ENCODE results near the gene MEPE.

The MEPE gene

DNA sequence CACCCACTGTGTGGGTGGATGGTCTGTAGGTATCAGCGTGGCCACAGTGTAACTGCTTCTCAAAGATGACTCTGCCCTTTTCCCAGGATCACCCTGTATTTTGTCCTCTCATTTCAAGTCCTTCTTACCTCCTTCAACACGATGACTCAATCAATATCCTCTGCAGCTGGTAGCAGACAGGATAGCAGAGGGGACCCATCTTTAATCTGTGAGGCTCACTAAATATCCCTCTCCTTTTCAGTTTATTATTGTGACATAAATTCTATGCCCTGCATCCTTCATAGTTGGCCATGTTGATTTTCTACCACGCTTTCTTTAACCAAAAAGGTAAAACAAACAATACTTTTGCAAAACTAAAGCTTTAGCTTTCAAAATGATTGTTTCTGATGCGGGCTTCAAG, 9.6 kb upstream of the MEPE start:
- no peaks in the 10 kb centered on the region for H3K9me2 ChIP-seq (ENCODE audit: low read depth, low read length)
- no peaks in the 10 kb centered on the region for H3K79me2 ChIP-seq (ENCODE audit: insufficient read depth, low read length)
- H3K4me3 ChIP-seq (ENCODE audit: low read depth, low read length, poor library complexity, severe bottlenecking) = no peak overlapping the region
- no peak overlapping the region for H3K27ac ChIP-seq (ENCODE audit: low read depth, low read length, poor library complexity, severe bottlenecking)
- no peaks in the 10 kb centered on the region for H3F3A ChIP-seq (ENCODE audit: insufficient read depth, low read length)
- no peak overlapping the region for H3K4me2 ChIP-seq (ENCODE audit: low read length)
- no peaks in the 10 kb centered on the region for H4K20me1 ChIP-seq (ENCODE audit: insufficient read depth, low read length)
- TF ChIP-seq, protein P1, sequence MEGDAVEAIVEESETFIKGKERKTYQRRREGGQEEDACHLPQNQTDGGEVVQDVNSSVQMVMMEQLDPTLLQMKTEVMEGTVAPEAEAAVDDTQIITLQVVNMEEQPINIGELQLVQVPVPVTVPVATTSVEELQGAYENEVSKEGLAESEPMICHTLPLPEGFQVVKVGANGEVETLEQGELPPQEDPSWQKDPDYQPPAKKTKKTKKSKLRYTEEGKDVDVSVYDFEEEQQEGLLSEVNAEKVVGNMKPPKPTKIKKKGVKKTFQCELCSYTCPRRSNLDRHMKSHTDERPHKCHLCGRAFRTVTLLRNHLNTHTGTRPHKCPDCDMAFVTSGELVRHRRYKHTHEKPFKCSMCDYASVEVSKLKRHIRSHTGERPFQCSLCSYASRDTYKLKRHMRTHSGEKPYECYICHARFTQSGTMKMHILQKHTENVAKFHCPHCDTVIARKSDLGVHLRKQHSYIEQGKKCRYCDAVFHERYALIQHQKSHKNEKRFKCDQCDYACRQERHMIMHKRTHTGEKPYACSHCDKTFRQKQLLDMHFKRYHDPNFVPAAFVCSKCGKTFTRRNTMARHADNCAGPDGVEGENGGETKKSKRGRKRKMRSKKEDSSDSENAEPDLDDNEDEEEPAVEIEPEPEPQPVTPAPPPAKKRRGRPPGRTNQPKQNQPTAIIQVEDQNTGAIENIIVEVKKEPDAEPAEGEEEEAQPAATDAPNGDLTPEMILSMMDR (IDR thresholded peaks at IDR 0.05; ENCODE audit: low read length) = no peak
- TF ChIP-seq EZH2 (IDR thresholded peaks at IDR 0.05; ENCODE audit: borderline replicate concordance, low read length) = no peak
- no peaks in the 10 kb centered on the region for H3K9me3 ChIP-seq (ENCODE audit: low read length)
- no peaks in the 10 kb centered on the region for H3K4me1 ChIP-seq (ENCODE audit: insufficient read depth, low read length, severe bottlenecking)
- H2AFZ ChIP-seq (ENCODE audit: low read length) = no peak overlapping the region
- H3K36me3 ChIP-seq (ENCODE audit: insufficient read depth, low read length) = no peaks in the 10 kb centered on the region
- no peak overlapping the region for H3K9ac ChIP-seq (ENCODE audit: low read length)
- no peaks in the 10 kb centered on the region for H3K27me3 ChIP-seq (ENCODE audit: insufficient read depth, low read length)

DNA sequence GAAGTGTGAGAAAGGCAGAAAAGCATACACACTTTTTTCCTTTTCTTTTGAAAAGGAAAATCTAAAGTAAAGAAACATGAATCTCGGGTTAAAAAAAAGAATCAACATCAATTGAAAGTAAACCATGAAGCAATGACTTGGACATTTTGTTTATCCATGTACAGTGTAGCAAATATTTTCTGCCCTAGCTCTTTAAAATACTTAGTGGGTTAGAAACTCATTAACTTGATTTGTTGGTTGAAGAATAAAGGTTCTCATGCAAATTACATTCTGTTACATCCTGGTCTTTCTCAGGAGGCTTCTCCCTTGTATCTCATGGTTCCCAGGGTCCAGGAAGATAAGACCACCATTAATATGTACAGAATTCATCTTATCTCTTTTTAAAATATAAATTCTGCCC, 9.0 kb upstream of the MEPE start:
- Histone ChIP-seq H3K27ac (ENCODE audit: low read depth, low read length, poor library complexity, severe bottlenecking) (no peak overlapping the region), H3K9me3 (ENCODE audit: low read length) (no peaks in the 10 kb centered on the region), H3K79me2 (ENCODE audit: insufficient read depth, low read length) (no peaks in the 10 kb centered on the region), H3K27me3 (ENCODE audit: insufficient read depth, low read length) (no peaks in the 10 kb centered on the region), H3K9me2 (ENCODE audit: low read depth, low read length) (no peaks in the 10 kb centered on the region), H2AFZ (ENCODE audit: low read length) (no peak overlapping the region), H3K4me2 (ENCODE audit: low read length) (no peak overlapping the region), H3K9ac (ENCODE audit: low read length) (no peak overlapping the region), H3K36me3 (ENCODE audit: insufficient read depth, low read length) (no peaks in the 10 kb centered on the region), H4K20me1 (ENCODE audit: insufficient read depth, low read length) (no peaks in the 10 kb centered on the region), H3K4me3 (ENCODE audit: low read depth, low read length, poor library complexity, severe bottlenecking) (no peak overlapping the region), H3F3A (ENCODE audit: insufficient read depth, low read length) (no peaks in the 10 kb centered on the region), H3K4me1 (ENCODE audit: insufficient read depth, low read length, severe bottlenecking) (no peaks in the 10 kb centered on the region)
- TF ChIP-seq, protein P1 (IDR thresholded peaks at IDR 0.05; ENCODE audit: low read length) = no peak
- TF ChIP-seq EZH2 (IDR thresholded peaks at IDR 0.05; ENCODE audit: borderline replicate concordance, low read length) = no peak

DNA sequence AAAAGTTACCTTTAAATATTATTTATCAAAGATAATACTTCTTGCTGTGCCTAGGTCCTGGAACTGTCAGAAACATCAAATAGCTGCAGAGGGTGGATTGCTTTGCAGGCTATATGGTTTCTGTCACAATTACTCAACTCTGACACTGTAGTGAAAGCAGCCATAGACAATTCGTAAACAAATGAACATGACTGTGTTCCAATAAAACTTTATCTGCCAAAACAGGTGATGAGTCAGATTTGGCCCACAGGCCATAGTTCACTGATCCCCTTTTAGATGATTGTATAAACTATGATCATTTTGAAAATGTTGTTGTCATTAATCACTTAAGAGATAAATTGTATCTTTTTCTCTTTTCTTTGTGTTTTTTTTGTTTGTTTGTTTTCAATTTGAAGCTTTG, 8.4 kb upstream of the MEPE start:
- TF ChIP-seq EZH2 (IDR thresholded peaks at IDR 0.05; ENCODE audit: borderline replicate concordance, low read length) = no peak
- TF ChIP-seq, protein P1 (IDR thresholded peaks at IDR 0.05; ENCODE audit: low read length) = no peak
- no peak overlapping the region for H3K27ac ChIP-seq (ENCODE audit: low read depth, low read length, poor library complexity, severe bottlenecking)
- no peak overlapping the region for H3K4me2 ChIP-seq (ENCODE audit: low read length)
- H4K20me1 ChIP-seq (ENCODE audit: insufficient read depth, low read length) = no peaks in the 10 kb centered on the region
- H3K9me2 ChIP-seq (ENCODE audit: low read depth, low read length) = no peaks in the 10 kb centered on the region
- H3K36me3 ChIP-seq (ENCODE audit: insufficient read depth, low read length) = no peaks in the 10 kb centered on the region
- H3K9ac ChIP-seq (ENCODE audit: low read length) = no peak overlapping the region
- H3K4me1 ChIP-seq (ENCODE audit: insufficient read depth, low read length, severe bottlenecking) = no peaks in the 10 kb centered on the region
- H3K27me3 ChIP-seq (ENCODE audit: insufficient read depth, low read length) = no peaks in the 10 kb centered on the region
- no peaks in the 10 kb centered on the region for H3K9me3 ChIP-seq (ENCODE audit: low read length)
- H2AFZ ChIP-seq (ENCODE audit: low read length) = no peak overlapping the region
- H3F3A ChIP-seq (ENCODE audit: insufficient read depth, low read length) = no peaks in the 10 kb centered on the region
- H3K79me2 ChIP-seq (ENCODE audit: insufficient read depth, low read length) = no peaks in the 10 kb centered on the region
- no peak overlapping the region for H3K4me3 ChIP-seq (ENCODE audit: low read depth, low read length, poor library complexity, severe bottlenecking)
